Adipose tissue (tissue), 3 donors: ENCODE data around the gene ADAMTSL1. TPM values are rescaled to one million over a fixed set of nuclear protein-coding genes. Genes with fewer than 3 reads are reported as not detected.

Experiments
- H3K27ac ChIP-seq: one replicate; pipeline ENCODE4 v1.5.1; 2013; ENCODE audit warnings: low read depth, low read length
- WGBS, 3 donors: extraction: QIAGEN DNeasy Blood & Tissue Kit; methylation state at CpG; one replicate each; pipeline ENCODE4 v1.1.7; 2013; 5-methylcytosine and 5-hydroxymethylcytosine counted together
- polyA plus RNA-seq, 3 donors: library from polyadenylated mRNA; stranded (reverse); fragments of 200-250 nt; gene quantifications; one replicate each; pipeline ENCODE4 v1.2.3, GENCODE V29; 2013
- donor health status: healthy with polysubstance abuse.
- donor health status: Bipolar disorder and iron deficiency.
- donor health status: healthy.

ADAMTSL1 gene, protein sequence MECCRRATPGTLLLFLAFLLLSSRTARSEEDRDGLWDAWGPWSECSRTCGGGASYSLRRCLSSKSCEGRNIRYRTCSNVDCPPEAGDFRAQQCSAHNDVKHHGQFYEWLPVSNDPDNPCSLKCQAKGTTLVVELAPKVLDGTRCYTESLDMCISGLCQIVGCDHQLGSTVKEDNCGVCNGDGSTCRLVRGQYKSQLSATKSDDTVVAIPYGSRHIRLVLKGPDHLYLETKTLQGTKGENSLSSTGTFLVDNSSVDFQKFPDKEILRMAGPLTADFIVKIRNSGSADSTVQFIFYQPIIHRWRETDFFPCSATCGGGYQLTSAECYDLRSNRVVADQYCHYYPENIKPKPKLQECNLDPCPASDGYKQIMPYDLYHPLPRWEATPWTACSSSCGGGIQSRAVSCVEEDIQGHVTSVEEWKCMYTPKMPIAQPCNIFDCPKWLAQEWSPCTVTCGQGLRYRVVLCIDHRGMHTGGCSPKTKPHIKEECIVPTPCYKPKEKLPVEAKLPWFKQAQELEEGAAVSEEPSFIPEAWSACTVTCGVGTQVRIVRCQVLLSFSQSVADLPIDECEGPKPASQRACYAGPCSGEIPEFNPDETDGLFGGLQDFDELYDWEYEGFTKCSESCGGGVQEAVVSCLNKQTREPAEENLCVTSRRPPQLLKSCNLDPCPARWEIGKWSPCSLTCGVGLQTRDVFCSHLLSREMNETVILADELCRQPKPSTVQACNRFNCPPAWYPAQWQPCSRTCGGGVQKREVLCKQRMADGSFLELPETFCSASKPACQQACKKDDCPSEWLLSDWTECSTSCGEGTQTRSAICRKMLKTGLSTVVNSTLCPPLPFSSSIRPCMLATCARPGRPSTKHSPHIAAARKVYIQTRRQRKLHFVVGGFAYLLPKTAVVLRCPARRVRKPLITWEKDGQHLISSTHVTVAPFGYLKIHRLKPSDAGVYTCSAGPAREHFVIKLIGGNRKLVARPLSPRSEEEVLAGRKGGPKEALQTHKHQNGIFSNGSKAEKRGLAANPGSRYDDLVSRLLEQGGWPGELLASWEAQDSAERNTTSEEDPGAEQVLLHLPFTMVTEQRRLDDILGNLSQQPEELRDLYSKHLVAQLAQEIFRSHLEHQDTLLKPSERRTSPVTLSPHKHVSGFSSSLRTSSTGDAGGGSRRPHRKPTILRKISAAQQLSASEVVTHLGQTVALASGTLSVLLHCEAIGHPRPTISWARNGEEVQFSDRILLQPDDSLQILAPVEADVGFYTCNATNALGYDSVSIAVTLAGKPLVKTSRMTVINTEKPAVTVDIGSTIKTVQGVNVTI (N-terminal part only)
- polyA plus RNA-seq = 1 to 10 TPM in 2 of 3 donors, under 1 TPM in 1; 0.56 to 5.1 (median 1.5) TPM

DNA sequence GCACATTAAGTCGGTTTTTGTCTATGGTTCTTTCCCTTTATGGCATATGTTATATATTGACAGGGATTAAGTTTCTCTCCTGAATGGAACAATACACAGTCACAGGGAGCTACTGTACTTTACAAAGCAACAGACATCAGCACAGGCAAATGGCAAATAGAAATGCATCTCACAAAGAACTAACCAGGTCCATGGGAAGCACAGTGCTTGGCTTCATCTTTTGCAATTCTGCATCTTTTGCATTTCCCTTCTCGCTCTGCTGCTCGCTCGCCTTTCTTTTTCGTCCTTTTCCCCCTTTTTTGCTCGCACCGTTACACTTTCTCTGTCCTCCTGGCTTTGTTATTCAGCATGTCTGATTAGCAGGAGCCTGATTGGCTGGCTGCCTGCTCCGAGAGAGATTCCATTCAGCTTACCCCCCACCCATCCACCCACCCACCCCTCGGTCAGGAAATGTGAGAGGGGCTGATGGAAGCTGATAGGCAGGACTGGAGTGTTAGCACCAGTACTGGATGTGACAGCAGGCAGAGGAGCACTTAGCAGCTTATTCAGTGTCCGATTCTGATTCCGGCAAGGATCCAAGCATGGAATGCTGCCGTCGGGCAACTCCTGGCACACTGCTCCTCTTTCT is at the start of gene ADAMTSL1:
Gene ADAMTSL1, plus strand, starts transcription at position 502 of the 628 bp plus-strand sequence. Its CDS starts 80 bp downstream, at position 582.
- WGBS, 3 donors = 2 to 6% (median 4%) methylated on average over 13 of the region's 13 CpGs

DNA sequence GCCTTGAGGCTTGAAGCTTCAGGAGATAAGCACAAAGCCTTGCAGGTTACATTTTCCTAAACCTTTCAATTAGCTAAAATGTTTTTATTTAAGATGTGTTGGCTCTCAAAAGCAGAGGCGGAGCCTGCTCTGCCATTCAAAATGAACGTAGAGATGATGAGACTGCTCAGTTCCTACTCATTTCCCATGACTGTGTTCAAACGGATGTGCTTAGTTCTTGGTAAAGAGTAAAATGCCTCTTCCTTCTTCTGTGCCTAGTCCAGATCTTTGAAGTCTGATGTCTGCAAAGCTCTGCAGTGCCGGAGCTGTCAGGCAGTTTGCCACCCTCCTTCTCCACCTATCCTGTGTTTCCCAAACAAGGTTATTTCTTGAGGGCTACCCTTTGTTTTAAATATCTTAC is 46.3 kb upstream of the ADAMTSL1 start:
- WGBS, 3 donors = 65 to 72% (median 69%) methylated on average over 4 of the region's 4 CpGs
- H3K27ac ChIP-seq = no peak overlapping the region

More for the DNA sequence above, at the start of gene ADAMTSL1:
- no peak within 1 kb of the TSS for H3K27ac ChIP-seq

DNA sequence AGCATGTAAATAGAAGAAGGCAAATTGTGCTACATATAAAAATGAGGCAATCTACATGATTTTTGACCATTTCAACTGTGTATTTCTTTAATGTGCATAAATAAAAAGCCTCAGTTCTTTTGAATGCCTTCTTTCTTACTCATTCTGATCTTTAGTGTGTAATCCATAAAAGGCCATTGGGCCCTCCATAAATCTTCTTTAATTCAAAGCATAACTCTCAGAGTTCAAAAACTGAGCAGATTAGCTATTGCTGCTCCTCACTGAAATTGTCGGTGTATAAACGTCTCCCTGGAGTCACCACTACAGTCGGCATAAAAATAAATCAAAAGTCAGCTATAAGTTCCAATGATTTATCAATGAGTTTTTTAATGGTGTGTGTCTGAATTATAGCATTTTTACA is 45.3 kb upstream of the ADAMTSL1 start:
- WGBS, 3 donors = 55 to 85% (median 65%) methylated on average over 3 of the region's 3 CpGs
- H3K27ac ChIP-seq = no peak overlapping the region

DNA sequence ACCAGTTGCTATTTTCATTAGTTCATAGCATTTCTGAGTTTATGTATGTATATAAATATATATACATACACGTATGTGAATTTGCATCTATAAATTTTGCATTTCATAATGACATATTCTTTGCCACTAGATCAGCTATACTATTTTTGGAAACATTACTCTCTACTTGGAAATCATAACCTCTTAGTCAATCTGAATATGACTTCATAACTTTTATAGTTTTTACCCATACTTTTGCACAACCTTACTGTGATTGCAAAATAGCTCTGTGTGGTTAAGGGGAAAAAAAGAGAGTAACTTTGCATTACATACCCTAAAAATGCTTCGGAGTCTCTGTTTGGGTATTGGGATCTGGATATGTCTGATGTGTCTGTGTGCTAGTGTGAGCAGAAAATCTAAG is 44.9 kb upstream of the ADAMTSL1 start:
- WGBS, 3 donors = 75 to 92% (median 81%) methylated on average over 2 of the region's 2 CpGs
- no peak overlapping the region for H3K27ac ChIP-seq

DNA sequence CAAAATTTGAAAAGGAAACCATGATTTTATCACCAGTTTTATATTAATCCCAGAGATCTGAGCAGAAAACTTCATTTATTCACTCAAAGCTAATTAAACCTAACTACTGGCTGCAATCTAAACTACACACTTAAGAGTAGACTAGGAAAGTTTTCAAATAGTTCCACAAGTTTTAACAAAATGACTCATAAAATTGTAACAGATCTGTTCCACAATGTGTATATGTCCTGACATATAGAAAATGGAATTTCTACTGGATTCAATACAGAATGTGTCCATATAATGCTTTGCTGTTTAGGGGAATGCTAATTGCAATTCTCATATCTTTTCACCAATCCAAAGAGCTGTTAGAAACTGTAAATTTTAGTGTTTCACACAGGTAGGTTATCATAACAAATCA is 40.3 kb upstream of the ADAMTSL1 start:
- H3K27ac ChIP-seq = no peak overlapping the region

DNA sequence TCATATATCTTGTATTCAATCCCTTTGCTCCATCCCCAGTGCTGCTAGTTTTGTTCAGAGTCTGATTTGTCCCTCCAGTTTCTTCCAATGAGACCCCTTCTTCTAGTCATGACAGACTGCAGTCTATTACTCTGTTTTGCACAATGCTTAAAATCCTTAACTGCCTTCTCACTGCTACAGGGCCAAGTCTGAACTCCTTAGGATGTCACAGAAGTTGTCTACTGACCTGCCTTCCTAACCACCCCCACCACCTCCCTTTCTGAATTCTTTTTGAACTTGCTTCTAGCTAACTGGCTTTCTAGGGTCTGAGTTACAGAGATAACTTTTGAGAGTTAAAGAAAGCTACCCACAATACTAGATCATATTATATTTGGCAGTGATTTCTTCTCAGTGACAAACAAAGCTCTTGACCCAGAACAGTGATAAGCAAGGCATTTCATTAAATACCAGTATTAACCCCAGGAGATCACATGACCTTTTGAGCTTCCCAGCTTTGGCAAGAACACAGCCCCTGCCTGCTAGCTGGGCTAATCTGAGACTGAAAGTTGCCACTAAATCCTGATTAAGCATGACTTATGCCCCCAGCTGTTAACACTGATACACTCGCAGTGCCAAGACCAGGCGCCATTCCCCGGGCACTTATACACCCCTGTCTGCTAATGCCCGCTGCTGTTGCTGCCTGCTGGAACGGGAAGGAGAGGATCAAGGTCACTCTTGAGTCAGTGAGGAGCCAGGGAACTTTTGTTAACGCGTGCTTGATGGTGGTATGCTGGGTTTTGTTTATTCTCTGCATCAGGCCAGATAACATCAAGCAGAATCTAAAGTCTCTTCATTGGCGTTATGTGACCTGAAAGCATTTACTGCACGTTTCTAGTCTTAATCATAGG is 36.4 kb upstream of the ADAMTSL1 start:
- H3K27ac ChIP-seq = no peak overlapping the region
- 8 to 46% (median 42%) methylated on average over 9 of the region's 9 CpGs for WGBS, 3 donors

DNA sequence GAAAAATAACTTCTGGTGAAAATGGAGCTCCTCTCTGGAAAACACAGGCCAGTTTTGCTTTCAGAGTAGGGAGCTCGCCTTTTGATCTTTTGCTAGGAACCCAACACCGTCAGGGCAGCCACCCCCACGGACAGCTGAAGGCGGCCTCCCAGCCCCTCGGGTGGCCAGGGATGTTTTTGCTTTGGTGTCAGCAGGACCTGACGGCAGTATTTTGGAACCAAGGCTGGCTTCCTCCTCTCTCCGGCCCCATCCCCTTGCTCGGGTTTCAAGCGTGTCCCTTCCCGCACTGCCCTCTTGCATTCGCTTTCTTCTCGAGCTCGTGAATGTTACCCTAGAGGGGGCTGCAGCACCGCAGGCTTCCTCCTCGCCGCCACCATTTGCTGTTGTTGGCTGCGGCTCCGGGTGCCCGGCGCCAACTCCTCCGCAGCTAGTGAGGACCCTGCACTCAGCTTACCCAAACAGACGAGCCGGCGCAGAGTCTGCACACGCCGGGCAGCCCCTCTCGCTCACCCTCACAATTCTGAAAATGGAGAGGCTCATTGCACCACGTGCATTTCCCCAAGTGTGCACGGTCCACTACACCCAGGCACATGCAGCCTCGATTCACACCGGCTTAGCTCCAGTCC is 35.5 kb upstream of the ADAMTSL1 start:
- no peak overlapping the region for H3K27ac ChIP-seq
- 4 to 7% (median 4%) methylated on average over 31 of the region's 31 CpGs for WGBS, 3 donors

DNA sequence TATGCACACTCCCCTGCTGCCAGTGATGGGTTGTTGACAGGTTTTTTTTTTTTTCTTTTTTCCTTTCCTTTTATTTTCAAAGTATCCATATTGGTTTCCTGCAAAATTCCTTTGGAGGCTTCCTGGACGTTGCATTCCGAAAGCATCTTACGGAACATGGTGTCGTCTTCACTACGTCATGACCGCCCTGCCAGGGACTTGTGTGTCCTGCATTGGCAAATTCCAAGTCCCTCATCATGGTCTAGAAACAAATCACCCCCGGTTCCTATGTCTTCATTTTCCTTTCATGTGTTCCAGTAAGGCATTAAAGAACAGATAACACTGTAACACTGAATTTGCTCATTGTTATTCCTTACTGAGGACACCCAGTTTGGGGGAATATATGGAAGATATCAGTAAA is 35.0 kb upstream of the ADAMTSL1 start:
- H3K27ac ChIP-seq = no peak overlapping the region
- WGBS, 3 donors = 69 to 84% (median 70%) methylated on average over 7 of the region's 7 CpGs

DNA sequence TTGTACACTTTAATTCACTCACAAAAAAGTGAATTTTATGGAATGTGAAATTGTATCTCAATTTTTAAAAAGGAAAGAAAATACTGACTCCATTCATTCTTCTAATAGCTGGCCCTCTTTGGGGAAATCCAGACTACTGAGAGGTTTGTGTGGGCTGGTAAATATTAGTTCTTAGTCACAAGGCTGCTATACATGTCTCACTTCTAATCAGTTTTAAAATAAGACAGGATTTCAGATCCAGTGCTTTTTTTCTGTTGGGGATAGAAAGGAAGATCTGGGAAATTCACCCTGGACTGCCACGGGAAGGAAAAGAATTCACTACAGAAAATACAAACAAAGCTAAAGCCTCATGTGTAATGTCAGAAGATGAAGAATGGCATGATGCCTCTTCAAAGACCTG is 32.7 kb upstream of the ADAMTSL1 start:
- 35 to 39% (median 37%) methylated on average over 1 of the region's 1 CpG for WGBS, 3 donors
- no peak overlapping the region for H3K27ac ChIP-seq

DNA sequence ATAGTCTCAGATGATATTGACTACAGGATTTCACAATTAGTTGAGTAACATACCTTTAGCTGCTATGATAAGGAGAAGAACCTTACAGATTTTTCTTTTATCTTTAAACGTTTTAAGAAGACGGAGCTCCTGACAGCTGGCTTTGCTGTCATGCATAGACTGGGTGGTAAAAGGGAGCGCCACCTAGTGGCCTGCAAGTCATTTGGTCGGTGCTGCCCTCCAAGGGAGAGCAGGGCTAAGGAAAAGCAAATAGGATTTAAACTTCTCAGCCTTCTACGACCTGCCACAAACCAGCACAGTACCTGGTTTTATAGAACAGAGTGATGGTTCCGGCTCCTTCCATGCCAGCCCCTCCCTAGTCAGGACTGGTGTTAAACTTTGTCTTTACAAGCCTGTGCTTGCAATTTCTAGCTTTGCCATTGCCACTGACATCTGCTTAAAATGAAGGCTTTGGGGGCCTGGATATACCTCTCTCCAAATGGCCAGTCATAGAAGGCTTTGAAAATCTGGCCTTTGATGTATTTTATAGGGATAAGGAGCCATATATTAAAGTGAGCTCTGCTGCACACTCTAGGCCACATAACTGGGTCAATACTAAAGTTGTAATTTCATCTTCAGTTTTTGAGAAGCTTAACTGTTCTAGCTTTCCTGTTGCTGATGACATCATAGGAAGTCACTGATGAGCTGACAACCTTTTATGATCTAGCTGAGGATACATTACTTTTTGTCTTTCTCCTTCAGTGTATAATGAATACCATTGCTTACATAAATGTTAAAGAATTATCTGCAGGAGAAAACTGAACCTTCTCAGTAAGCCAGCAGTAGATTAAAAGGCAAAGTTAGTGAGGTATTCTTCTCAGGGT is 31.1 kb upstream of the ADAMTSL1 start:
- 6 to 11% (median 9%) methylated on average over 6 of the region's 6 CpGs for WGBS, 3 donors
- no peak overlapping the region for H3K27ac ChIP-seq

DNA sequence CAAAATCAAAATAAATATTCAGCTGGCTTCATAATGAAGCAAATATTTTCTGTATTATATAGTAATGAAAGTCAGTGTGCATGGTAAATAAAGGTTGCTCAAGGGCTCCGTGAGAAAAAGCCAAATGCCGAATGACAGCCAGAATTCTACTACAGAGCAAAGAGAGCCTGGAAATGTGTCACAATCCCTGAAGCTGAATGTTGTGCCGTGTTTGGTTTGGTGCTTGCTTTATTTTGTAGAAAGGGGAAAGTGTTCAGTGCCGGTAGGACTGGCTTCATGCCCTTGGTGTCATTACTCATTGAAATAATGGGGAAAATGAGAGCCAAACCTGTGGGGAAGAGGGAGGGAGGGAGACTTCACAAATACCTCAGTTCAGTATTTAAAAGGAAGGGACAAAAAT is 26.8 kb upstream of the ADAMTSL1 start:
- 29 to 63% (median 52%) methylated on average over 4 of the region's 4 CpGs for WGBS, 3 donors
- H3K27ac ChIP-seq = no peak overlapping the region

DNA sequence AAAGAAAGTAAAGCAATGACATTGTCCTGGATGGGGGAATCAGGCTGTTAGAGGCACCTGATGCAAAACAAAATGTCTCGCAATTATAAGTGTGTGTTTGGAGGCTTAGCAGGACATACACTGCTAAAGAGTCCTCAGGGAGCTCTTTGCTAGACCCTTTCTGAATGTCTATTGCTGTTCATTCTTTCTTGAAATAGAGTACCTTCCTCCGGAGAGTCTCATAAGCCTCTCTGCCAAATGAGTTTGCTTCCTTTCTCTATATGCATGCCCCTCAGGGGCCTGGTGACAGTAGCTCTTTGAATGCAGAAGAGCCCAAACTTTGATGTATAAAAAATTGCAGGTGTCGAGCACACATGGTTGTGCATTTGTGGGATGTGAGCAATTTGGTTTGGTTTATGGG is 26.4 kb upstream of the ADAMTSL1 start:
- no peak overlapping the region for H3K27ac ChIP-seq
- WGBS, 3 donors = 76 to 84% (median 82%) methylated on average over 3 of the region's 3 CpGs

DNA sequence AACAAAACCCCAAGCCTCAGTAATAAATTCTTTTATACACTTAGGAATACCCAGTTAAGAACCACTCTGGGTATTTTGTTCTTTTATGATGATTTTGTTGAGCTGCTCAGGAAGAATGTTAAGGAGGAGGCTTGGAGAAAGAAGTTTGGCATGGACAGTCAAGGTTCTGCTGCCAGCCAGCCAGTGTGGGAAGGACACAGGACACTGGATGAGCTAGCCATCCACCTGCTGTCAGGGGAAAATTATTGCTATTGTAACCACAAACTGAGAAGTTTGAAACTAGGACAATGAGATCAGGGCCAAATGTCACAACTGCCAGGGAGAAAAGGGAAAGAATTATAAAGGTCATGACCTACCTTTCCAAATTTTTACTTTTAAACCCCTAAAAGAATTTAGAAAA is 25.9 kb upstream of the ADAMTSL1 start:
- H3K27ac ChIP-seq = no peak overlapping the region

DNA sequence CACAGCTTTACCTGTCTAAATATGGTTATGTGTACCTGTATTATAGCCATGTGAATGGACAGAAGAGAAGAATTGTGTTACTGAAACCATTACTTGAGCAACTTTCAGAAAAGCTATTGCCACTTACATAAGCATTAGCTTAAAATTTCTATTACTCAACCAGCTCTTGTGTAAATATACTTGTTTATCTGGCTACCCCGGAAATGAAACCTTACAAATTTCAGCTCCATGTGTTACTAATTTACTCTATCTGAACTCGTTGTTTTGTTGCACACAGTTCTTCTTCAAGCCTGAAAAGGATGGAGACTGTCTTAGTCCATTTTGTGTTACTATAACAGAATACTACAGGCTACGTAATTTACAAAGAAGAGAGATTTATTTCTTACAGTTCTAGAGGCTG is 22.5 kb upstream of the ADAMTSL1 start:
- H3K27ac ChIP-seq = no peak overlapping the region

DNA sequence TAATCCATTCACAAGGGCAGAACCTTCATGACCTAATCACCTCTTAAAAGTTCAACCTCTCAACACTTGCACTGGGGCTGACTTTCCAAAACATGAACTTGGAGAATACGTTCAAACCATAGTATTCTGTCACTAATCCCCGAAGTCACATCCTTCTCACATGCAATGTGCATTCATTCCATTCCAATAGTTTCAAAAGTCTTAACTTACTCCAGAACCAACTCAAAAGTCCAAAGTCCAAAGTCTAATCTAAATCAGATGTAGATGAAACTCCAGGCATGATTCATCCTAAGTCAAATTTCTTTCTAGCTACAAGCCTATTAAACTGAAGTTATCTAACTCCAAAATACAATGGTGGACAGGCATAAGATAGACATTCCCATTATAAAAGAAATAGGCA is 21.7 kb upstream of the ADAMTSL1 start:
- H3K27ac ChIP-seq = no peak overlapping the region
- WGBS, 3 donors = 80 to 84% (median 80%) methylated on average over 2 of the region's 2 CpGs

More for the DNA sequence above, 22.5 kb upstream of the ADAMTSL1 start:
- 53 to 65% (median 60%) methylated on average over 3 of the region's 3 CpGs for WGBS, 3 donors

DNA sequence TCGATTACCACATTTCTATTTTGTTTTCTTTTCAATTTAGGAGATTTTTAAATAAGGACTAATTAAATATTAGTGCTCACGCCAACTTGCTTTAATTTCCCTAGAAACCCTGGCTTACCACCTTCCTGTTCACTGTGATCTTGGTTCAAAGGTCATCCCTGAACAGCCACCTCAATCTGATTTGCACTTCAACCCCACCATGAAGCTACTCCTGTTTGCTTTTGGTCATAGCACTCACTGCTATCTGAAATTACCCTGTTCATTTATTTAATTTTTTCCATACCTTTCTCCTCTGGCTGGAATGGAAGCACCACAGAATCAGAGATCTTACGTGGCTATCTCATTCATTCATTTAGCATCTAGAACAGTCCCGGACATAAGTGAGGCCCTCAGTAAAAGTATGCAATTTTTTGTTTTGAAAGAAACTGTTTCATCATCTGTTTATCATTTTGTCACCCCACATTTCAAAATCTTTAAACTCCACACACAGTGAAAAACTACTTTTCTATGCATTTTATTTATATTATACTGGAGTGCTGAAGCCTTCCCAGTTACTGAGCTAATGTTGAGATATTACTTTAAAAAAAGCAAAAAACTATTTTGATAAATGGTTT is 17.2 kb upstream of the ADAMTSL1 start:
- WGBS, 3 donors = 58 to 88% (median 77%) methylated on average over 4 of the region's 4 CpGs
- H3K27ac ChIP-seq = no peak overlapping the region
